Measurements from ENCODE around the gene ZNF221. TPM values are rescaled to one million over a fixed set of nuclear protein-coding genes. Genes with fewer than 3 reads are reported as not detected.

The ZNF221 gene
- total and polyA plus RNA-seq, 10 of the 15 experiments (the other 5 are each of a cell fraction or from before 2014, with no cell fraction given), result 0.15 to 1.7 (median 0.45) TPM; not detected in 1

DNA sequence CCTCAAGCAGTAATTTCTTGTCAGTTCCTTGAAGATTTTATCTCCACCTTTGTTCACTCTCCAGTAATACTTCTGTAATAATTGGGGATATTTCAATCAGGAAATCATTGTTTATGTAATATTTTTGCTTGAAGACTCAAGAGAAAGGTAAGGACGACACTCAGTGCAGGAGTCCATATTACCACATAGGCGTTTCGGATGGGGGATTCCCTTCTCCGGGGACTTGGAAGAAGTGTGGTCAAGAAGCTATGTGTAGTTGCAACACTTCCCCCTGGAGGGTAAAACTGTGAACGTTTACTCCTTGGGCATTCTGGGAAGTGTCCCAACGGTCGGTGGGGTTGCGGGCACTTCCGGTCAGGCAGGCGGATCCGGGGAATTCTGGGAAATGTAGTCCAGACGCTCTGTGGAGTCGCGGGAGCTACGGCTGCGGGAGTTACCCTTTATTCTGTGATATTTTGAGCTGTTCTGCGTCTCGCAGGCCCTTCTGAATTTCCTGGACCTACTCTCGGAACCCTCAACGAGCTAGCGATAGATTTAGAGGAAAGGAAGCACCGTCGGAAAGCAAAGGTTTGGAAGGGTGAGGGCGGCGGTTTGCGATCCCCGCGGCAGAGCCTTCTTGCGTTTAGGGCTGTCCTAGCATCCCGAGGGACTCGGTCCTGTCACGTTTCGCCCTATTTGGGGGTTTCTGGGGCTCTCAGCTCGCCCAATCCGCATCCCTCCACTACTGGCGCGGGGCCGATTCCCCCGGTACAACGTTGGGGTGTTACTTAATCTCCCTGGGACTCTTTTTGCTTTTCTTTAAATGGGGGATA lies at the start of gene ZNF221 (continued):
- no peak for TF ChIP-seq TCF7 (IDR thresholded peaks at IDR 0.05; ENCODE audit: borderline replicate concordance)
- no peak; the same call in 1 of the 2 replicates for TF ChIP-seq CREB1 (IDR thresholded peaks at IDR 0.05; ENCODE audit: low read depth)
- TF ChIP-seq CREM (IDR thresholded peaks at IDR 0.05; ENCODE audit: low read depth), result peak; percentile 79
- TF ChIP-seq, protein P1, sequence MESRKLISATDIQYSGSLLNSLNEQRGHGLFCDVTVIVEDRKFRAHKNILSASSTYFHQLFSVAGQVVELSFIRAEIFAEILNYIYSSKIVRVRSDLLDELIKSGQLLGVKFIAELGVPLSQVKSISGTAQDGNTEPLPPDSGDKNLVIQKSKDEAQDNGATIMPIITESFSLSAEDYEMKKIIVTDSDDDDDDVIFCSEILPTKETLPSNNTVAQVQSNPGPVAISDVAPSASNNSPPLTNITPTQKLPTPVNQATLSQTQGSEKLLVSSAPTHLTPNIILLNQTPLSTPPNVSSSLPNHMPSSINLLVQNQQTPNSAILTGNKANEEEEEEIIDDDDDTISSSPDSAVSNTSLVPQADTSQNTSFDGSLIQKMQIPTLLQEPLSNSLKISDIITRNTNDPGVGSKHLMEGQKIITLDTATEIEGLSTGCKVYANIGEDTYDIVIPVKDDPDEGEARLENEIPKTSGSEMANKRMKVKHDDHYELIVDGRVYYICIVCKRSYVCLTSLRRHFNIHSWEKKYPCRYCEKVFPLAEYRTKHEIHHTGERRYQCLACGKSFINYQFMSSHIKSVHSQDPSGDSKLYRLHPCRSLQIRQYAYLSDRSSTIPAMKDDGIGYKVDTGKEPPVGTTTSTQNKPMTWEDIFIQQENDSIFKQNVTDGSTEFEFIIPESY (IDR thresholded peaks at IDR 0.05), result 0 out of 2 replicates have a peak, but pooled peaks have one; percentile 15
- TF ChIP-seq NR2F1 (conservative IDR thresholded peaks at IDR 0.05), result no peak
- TF ChIP-seq BRCA1 (IDR thresholded peaks at IDR 0.05; ENCODE audit: low read depth, low read length), result no peak
- TF ChIP-seq, protein P2, sequence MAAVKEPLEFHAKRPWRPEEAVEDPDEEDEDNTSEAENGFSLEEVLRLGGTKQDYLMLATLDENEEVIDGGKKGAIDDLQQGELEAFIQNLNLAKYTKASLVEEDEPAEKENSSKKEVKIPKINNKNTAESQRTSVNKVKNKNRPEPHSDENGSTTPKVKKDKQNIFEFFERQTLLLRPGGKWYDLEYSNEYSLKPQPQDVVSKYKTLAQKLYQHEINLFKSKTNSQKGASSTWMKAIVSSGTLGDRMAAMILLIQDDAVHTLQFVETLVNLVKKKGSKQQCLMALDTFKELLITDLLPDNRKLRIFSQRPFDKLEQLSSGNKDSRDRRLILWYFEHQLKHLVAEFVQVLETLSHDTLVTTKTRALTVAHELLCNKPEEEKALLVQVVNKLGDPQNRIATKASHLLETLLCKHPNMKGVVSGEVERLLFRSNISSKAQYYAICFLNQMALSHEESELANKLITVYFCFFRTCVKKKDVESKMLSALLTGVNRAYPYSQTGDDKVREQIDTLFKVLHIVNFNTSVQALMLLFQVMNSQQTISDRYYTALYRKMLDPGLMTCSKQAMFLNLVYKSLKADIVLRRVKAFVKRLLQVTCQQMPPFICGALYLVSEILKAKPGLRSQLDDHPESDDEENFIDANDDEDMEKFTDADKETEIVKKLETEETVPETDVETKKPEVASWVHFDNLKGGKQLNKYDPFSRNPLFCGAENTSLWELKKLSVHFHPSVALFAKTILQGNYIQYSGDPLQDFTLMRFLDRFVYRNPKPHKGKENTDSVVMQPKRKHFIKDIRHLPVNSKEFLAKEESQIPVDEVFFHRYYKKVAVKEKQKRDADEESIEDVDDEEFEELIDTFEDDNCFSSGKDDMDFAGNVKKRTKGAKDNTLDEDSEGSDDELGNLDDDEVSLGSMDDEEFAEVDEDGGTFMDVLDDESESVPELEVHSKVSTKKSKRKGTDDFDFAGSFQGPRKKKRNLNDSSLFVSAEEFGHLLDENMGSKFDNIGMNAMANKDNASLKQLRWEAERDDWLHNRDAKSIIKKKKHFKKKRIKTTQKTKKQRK (IDR thresholded peaks at IDR 0.05; ENCODE audit: low read depth, low read length), result no peak
- TF ChIP-seq, protein P3, sequence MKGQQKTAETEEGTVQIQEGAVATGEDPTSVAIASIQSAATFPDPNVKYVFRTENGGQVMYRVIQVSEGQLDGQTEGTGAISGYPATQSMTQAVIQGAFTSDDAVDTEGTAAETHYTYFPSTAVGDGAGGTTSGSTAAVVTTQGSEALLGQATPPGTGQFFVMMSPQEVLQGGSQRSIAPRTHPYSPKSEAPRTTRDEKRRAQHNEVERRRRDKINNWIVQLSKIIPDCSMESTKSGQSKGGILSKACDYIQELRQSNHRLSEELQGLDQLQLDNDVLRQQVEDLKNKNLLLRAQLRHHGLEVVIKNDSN (IDR thresholded peaks at IDR 0.05; ENCODE audit: borderline replicate concordance, extremely low read length, insufficient read depth, low read depth, low read length), result no peak
- TF ChIP-seq MYC (IDR thresholded peaks at IDR 0.05; ENCODE audit: insufficient read depth, insufficient read length, insufficient replicate concordance, low read length, severe bottlenecking), result no peak
- peak; percentile 62 for TF ChIP-seq RELA (IDR thresholded peaks at IDR 0.05; ENCODE audit: borderline replicate concordance, partially characterized antibody)
- TF ChIP-seq TBL1XR1 (IDR thresholded peaks at IDR 0.05; ENCODE audit: low read depth, low read length), result no peak
- no peak for TF ChIP-seq SREBF2 (IDR thresholded peaks at IDR 0.05; ENCODE audit: low read length)
- peak; percentile 22; the same call in 1 of the 2 replicates for TF ChIP-seq MXI1 (IDR thresholded peaks at IDR 0.05; ENCODE audit: low read depth, low read length)
- peak; percentile 89 to 93 for TF ChIP-seq IKZF2 (IDR thresholded peaks at IDR 0.05)
- TF ChIP-seq PAX5 (IDR thresholded peaks at IDR 0.05; ENCODE audit: borderline replicate concordance, low read depth, low read length), result no peak
- TF ChIP-seq KAT2A (conservative IDR thresholded peaks at IDR 0.05; ENCODE audit: control insufficient read depth, low read depth, low read length), result no peak
- TF ChIP-seq CHD2 (IDR thresholded peaks at IDR 0.05; ENCODE audit: borderline replicate concordance, low read depth, low read length), result peak; percentile 58; the same call in 1 of the 2 replicates
- TF ChIP-seq SRF (IDR thresholded peaks at IDR 0.05; ENCODE audit: low read depth in 2 of 2, low read length in 2 of 2), result 0 out of 4 replicates have a peak, but pooled peaks of 1 of the 2 experiments have one; percentile 13
- no peak for TF ChIP-seq FOS (IDR thresholded peaks at IDR 0.05; ENCODE audit: borderline replicate concordance, extremely low read depth, insufficient read length)
- no peak for TF ChIP-seq ZSCAN29 (IDR thresholded peaks at IDR 0.05)
- 0 out of 2 replicates have a peak, but pooled peaks have one; percentile 30 for TF ChIP-seq LARP7 (IDR thresholded peaks at IDR 0.05)
- no peak for TF ChIP-seq CBX5 (IDR thresholded peaks at IDR 0.05; ENCODE audit: low read depth)
- peak; percentile 97 for TF ChIP-seq MYB (IDR thresholded peaks at IDR 0.05; ENCODE audit: borderline replicate concordance, low read depth, low read length)
- TF ChIP-seq POLR2AphosphoS5 (IDR thresholded peaks at IDR 0.05; ENCODE audit: low read length), result peak; percentile 32; the same call in 1 of the 2 replicates
- TF ChIP-seq TAF1 (IDR thresholded peaks at IDR 0.05; ENCODE audit: borderline replicate concordance, low read depth, low read length), result no peak
- peak; percentile 54; the same call in 1 of the 2 replicates for TF ChIP-seq TARDBP (IDR thresholded peaks at IDR 0.05; ENCODE audit: borderline replicate concordance)

Data from GM12878 (cell line).